ENCODE measurements around the gene TSPAN11.
"Not testable (repeated sequence)": the region's sequence is repeated elsewhere in the genome, so short reads cannot be mapped to it uniquely, and the experiment has no call there.

The TSPAN11 gene

GRCh38 chr12:31020385-31021166 is 94.0 kb downstream of the TSPAN11 start:
- Histone ChIP-seq H3K4me3 (ENCODE audit: insufficient read length, low read depth) (no peak overlapping the region), H3K9me3 (ENCODE audit: insufficient read depth, low read length) (no peaks in the 10 kb centered on the region; the same call in 1 of the 2 replicates), H3K36me3 (ENCODE audit: insufficient read depth, insufficient read length, low read length) (no peaks in the 10 kb centered on the region), H3K27me3 (ENCODE audit: insufficient read depth, insufficient read length) (no peaks in the 10 kb centered on the region), H3K4me1 (ENCODE audit: insufficient read depth, insufficient read length) (peaks cover 5% of the 10 kb centered on the region), H3K9ac (ENCODE audit: insufficient read length, low read depth) (no peak overlapping the region)
- TF ChIP-seq ZNF274 (IDR thresholded peaks at IDR 0.05; ENCODE audit: low read depth, low read length) (no peak), SUZ12 (IDR thresholded peaks at IDR 0.05; ENCODE audit: extremely low read depth, insufficient read depth, insufficient read length) (no peak), YY1 (IDR thresholded peaks at IDR 0.05; ENCODE audit: insufficient read depth, insufficient read length) (no peak)
- DNase-seq (ENCODE audit: low read depth, low spot score), result no peak

- Histone ChIP-seq H3K36me3 (ENCODE audit: insufficient read depth, insufficient read length, low read length) (no peaks in the 10 kb centered on the region), H3K27me3 (ENCODE audit: insufficient read depth, insufficient read length) (no peaks in the 10 kb centered on the region), H3K4me1 (ENCODE audit: insufficient read depth, insufficient read length) (peaks cover 5% of the 10 kb centered on the region), H3K4me3 (ENCODE audit: insufficient read length, low read depth) (no peak overlapping the region), H3K9ac (ENCODE audit: insufficient read length, low read depth) (no peak overlapping the region), H3K9me3 (ENCODE audit: insufficient read depth, low read length) (peaks cover 3% of the 10 kb centered on the region; the same call in 1 of the 2 replicates)
- TF ChIP-seq YY1 (IDR thresholded peaks at IDR 0.05; ENCODE audit: insufficient read depth, insufficient read length) (no peak), SUZ12 (IDR thresholded peaks at IDR 0.05; ENCODE audit: extremely low read depth, insufficient read depth, insufficient read length) (no peak)
- no peak for DNase-seq (ENCODE audit: low read depth, low spot score)
These were observed 94.6 kb downstream of the TSPAN11 start for GRCh38 chr12:31021181-31021580.

- Histone ChIP-seq H3K9me3 (ENCODE audit: insufficient read depth, low read length) (peaks cover 11% of the 10 kb centered on the region; the same call in 1 of the 2 replicates), H3K36me3 (ENCODE audit: insufficient read depth, insufficient read length, low read length) (no peaks in the 10 kb centered on the region), H3K4me1 (ENCODE audit: insufficient read depth, insufficient read length) (peaks cover 5% of the 10 kb centered on the region), H3K27me3 (ENCODE audit: insufficient read depth, insufficient read length) (no peaks in the 10 kb centered on the region), H3K9ac (ENCODE audit: insufficient read length, low read depth) (no peak overlapping the region), H3K4me3 (ENCODE audit: insufficient read length, low read depth) (no peak overlapping the region)
- TF ChIP-seq YY1 (IDR thresholded peaks at IDR 0.05; ENCODE audit: insufficient read depth, insufficient read length) (no peak), SUZ12 (IDR thresholded peaks at IDR 0.05; ENCODE audit: extremely low read depth, insufficient read depth, insufficient read length) (no peak), ZNF274 (IDR thresholded peaks at IDR 0.05; ENCODE audit: low read depth, low read length) (no peak)
- DNase-seq (ENCODE audit: low read depth, low spot score), result no peak
These were observed 95.4 kb downstream of the TSPAN11 start for GRCh38 chr12:31021809-31022494.

- Histone ChIP-seq H3K4me3 (ENCODE audit: insufficient read length, low read depth) (no peak overlapping the region), H3K9me3 (ENCODE audit: insufficient read depth, low read length) (peaks cover 20% of the 10 kb centered on the region; the same call in 1 of the 2 replicates), H3K36me3 (ENCODE audit: insufficient read depth, insufficient read length, low read length) (no peaks in the 10 kb centered on the region), H3K4me1 (ENCODE audit: insufficient read depth, insufficient read length) (peaks cover 5% of the 10 kb centered on the region), H3K9ac (ENCODE audit: insufficient read length, low read depth) (no peak overlapping the region), H3K27me3 (ENCODE audit: insufficient read depth, insufficient read length) (no peaks in the 10 kb centered on the region)
- no peak for DNase-seq (ENCODE audit: low read depth, low spot score)
- TF ChIP-seq ZNF274 (IDR thresholded peaks at IDR 0.05; ENCODE audit: low read depth, low read length), result no peak
- TF ChIP-seq SUZ12 (IDR thresholded peaks at IDR 0.05; ENCODE audit: extremely low read depth, insufficient read depth, insufficient read length), result no peak
- TF ChIP-seq YY1 (IDR thresholded peaks at IDR 0.05; ENCODE audit: insufficient read depth, insufficient read length), result no peak
These were observed 96.8 kb downstream of the TSPAN11 start for GRCh38 chr12:31023271-31023724.

GRCh38 chr12:31026202-31026601 is 99.7 kb downstream of the TSPAN11 start:
- peaks cover 5% of the 10 kb centered on the region for H3K4me1 ChIP-seq (ENCODE audit: insufficient read depth, insufficient read length)
- no peak overlapping the region for H3K9ac ChIP-seq (ENCODE audit: insufficient read length, low read depth)
- no peak overlapping the region for H3K4me3 ChIP-seq (ENCODE audit: insufficient read length, low read depth)
- H3K9me3 ChIP-seq (ENCODE audit: insufficient read depth, low read length), result peaks cover 20% of the 10 kb centered on the region; the same call in 1 of the 2 replicates
- no peak for TF ChIP-seq SUZ12 (IDR thresholded peaks at IDR 0.05; ENCODE audit: extremely low read depth, insufficient read depth, insufficient read length)
- no peak for TF ChIP-seq YY1 (IDR thresholded peaks at IDR 0.05; ENCODE audit: insufficient read depth, insufficient read length)
- no peak for TF ChIP-seq ZNF274 (IDR thresholded peaks at IDR 0.05; ENCODE audit: low read depth, low read length)
- no peaks in the 10 kb centered on the region for H3K36me3 ChIP-seq (ENCODE audit: insufficient read depth, insufficient read length, low read length)
- DNase-seq (ENCODE audit: low read depth, low spot score), result no peak
- no peaks in the 10 kb centered on the region for H3K27me3 ChIP-seq (ENCODE audit: insufficient read depth, insufficient read length)

- not testable (repeated sequence) for H3K27me3 ChIP-seq (ENCODE audit: insufficient read depth, insufficient read length); H3K4me3 ChIP-seq (ENCODE audit: insufficient read length, low read depth); H3K36me3 ChIP-seq (ENCODE audit: insufficient read depth, insufficient read length, low read length); DNase-seq (ENCODE audit: low read depth, low spot score); H3K9ac ChIP-seq (ENCODE audit: insufficient read length, low read depth); H3K4me1 ChIP-seq (ENCODE audit: insufficient read depth, insufficient read length)
- peaks cover 20% of the 10 kb centered on the region; the same call in 1 of the 2 replicates for H3K9me3 ChIP-seq (ENCODE audit: insufficient read depth, low read length)
These were observed 100.5 kb downstream of the TSPAN11 start for GRCh38 chr12:31027006-31027405.

- no peaks in the 10 kb centered on the region for H3K4me1 ChIP-seq (ENCODE audit: insufficient read depth, insufficient read length)
- peaks cover 7% of the 10 kb centered on the region for H3K27me3 ChIP-seq (ENCODE audit: insufficient read depth, insufficient read length)
- H3K9ac ChIP-seq (ENCODE audit: insufficient read length, low read depth), result no peak overlapping the region
- TF ChIP-seq YY1 (IDR thresholded peaks at IDR 0.05; ENCODE audit: insufficient read depth, insufficient read length) (no peak), SUZ12 (IDR thresholded peaks at IDR 0.05; ENCODE audit: extremely low read depth, insufficient read depth, insufficient read length) (no peak), ZNF274 (IDR thresholded peaks at IDR 0.05; ENCODE audit: low read depth, low read length) (no peak)
- H3K9me3 ChIP-seq (ENCODE audit: insufficient read depth, low read length), result peaks cover 20% of the 10 kb centered on the region; the same call in 1 of the 2 replicates
- no peak overlapping the region for H3K4me3 ChIP-seq (ENCODE audit: insufficient read length, low read depth)
- H3K36me3 ChIP-seq (ENCODE audit: insufficient read depth, insufficient read length, low read length), result no peaks in the 10 kb centered on the region
- no peak for DNase-seq (ENCODE audit: low read depth, low spot score)
These were observed 102.9 kb downstream of the TSPAN11 start for GRCh38 chr12:31029468-31029867.

Measured in NT2/D1 (cell line).